H1 (cell line): ENCODE measurements around the gene ZBTB16. TPM values are rescaled to one million over a fixed set of nuclear protein-coding genes. Genes with fewer than 3 reads are reported as not detected.

Source experiments
- CBX5 ChIP-seq: fragments of 300-800, 300-1000 bp; sonication (generic); IDR thresholded peaks from 2 replicates; pipeline ENCODE4 v1.7.1; 2016; ENCODE audit warnings: antibody characterized with exemption, low read length, low read depth
- CHD7 ChIP-seq: fragments of 300-600 bp; sonication (generic); IDR thresholded peaks from 2 replicates; pipeline ENCODE4 v1.7.1; 2012; ENCODE audit warnings: low read length, moderate library complexity, mild to moderate bottlenecking, inconsistent platforms; ENCODE audit not compliant: insufficient replicate concordance
- FOSL1 ChIP-seq: IDR thresholded peaks from 2 replicates; pipeline ENCODE4 v1.6.1; 2011; ENCODE audit warnings: mild to moderate bottlenecking, low read depth, low read length, moderate library complexity; ENCODE audit not compliant: insufficient read depth
- GABPA ChIP-seq: IDR thresholded peaks from 2 replicates; pipeline ENCODE4 v1.6.1; 2011; ENCODE audit warnings: mild to moderate bottlenecking, low read length, moderate library complexity, borderline replicate concordance; ENCODE audit not compliant: insufficient read depth
- MAFK ChIP-seq: IDR thresholded peaks from 2 replicates; pipeline ENCODE4 v1.6.1; 2012; ENCODE audit warnings: low read depth, mild to moderate bottlenecking, improper control_type of control experiment, low read length
- RBBP5 ChIP-seq: IDR thresholded peaks from 2 replicates; pipeline ENCODE4 v1.7.1; 2012; ENCODE audit warnings: low read depth, mild to moderate bottlenecking, inconsistent platforms, low read length, moderate library complexity, borderline replicate concordance
- RNF2 ChIP-seq: fragments of 200-900, 300-1000 bp; sonication (generic); IDR thresholded peaks from 2 replicates; pipeline ENCODE4 v1.7.1; 2016; ENCODE audit warnings: borderline replicate concordance, low read depth, mild to moderate bottlenecking, antibody characterized with exemption, low read length; ENCODE audit not compliant: poor library complexity, severe bottlenecking; ENCODE audit errors: missing control alignments
- SP4 ChIP-seq: IDR thresholded peaks from 2 replicates; pipeline ENCODE4 v1.6.1; 2012; ENCODE audit warnings: low read length, inconsistent platforms
- TCF12 ChIP-seq: IDR thresholded peaks from 2 replicates; pipeline ENCODE4 v1.6.1; 2011; ENCODE audit warnings: low read depth, mild to moderate bottlenecking, low read length
- polyA plus RNA-seq, 7 experiments: library from polyadenylated mRNA; depleted of rRNA in 3 of 7; stranded (reverse) in 5 of 7; unstranded in 2 of 7; fragments of >200 nt in 5 of 7; fragments of 200-250 nt in 2 of 7; gene quantifications; 1 replicate in 5 of 7; 2 replicates in 1 of 7; 4 replicates in 1 of 7; pipeline versions ENCODE4 v1.2.1 to v1.2.3, GENCODE V29; 2011 to 2013; ENCODE audit warnings: missing spikeins in 2 of 7, mixed read lengths in 2 of 7
- total RNA-seq: library from RNA; stranded (reverse); fragmentation: NEBNext Ultra II Directional; extraction: Animal tissue kit (Norgen Biotek cat#: 25700); gene quantifications from 2 replicates; pipeline ENCODE4 v1.2.1, GENCODE V29; 2021

Gene ZBTB16
- total and polyA plus RNA-seq, 2 of the 8 experiments (the other 6 are each of a cell fraction or from before 2014, with no cell fraction given): 0.12 to 0.61 TPM

GRCh38 chr11:114083391-114084252, 24.1 kb downstream of the ZBTB16 start (continued):
- no peak for TF ChIP-seq RNF2
- no peak for TF ChIP-seq CBX5
- TF ChIP-seq FOSL1: no peak
- no peak for TF ChIP-seq TCF12
- TF ChIP-seq SP4: no peak
- no peak for TF ChIP-seq GABPA
- no peak for TF ChIP-seq MAFK
- no peak for TF ChIP-seq CHD7
- no peak for TF ChIP-seq RBBP5
